OCI-LY3 (cell line): ENCODE measurements around the gene LEMD2.
"Not testable (repeated sequence)": the region's sequence is repeated elsewhere in the genome, so short reads cannot be mapped to it uniquely, and the experiment has no call there.

ENCODE experiments used
- H2AFZ ChIP-seq: fragments of 200-600, 300-600 bp; shearing (Covaris generic); 2 replicates; pipeline ENCODE4 v1.6.0; 2014; ENCODE audit warnings: antibody characterized with exemption, low read depth, low read length
- H3K27ac ChIP-seq: fragments of 200-600, 300-600 bp; sonication (generic); 2 replicates; pipeline ENCODE4 v1.5.1; 2014; ENCODE audit warnings: mild to moderate bottlenecking, low read length, moderate library complexity, mixed read lengths
- H3K27me3 ChIP-seq: fragments of 200-600, 300-600 bp; sonication (generic); 2 replicates; pipeline ENCODE4 v1.6.1; 2014; ENCODE audit warnings: low read depth, low read length, mixed read lengths
- H3K36me3 ChIP-seq: fragments of 200-600, 300-600 bp; sonication (generic); replicated peaks from 2 replicates; pipeline ENCODE3; 2014; ENCODE audit warnings: low read depth, low read length, mixed read lengths
- H3K4me1 ChIP-seq: fragments of 300-600, 200-600 bp; sonication (generic); 2 replicates; pipeline ENCODE4 v1.6.1; 2014; ENCODE audit warnings: low read length, mixed read lengths
- H3K4me2 ChIP-seq: fragments of 200-600, 300-600 bp; sonication (generic); 2 replicates; pipeline ENCODE4 v1.6.1; 2014; ENCODE audit warnings: low read length, mixed read lengths
- H3K4me3 ChIP-seq: fragments of 300-600, 200-600 bp; sonication (generic); 2 replicates; pipeline ENCODE4 v1.5.1; 2014; ENCODE audit warnings: antibody characterized with exemption, mild to moderate bottlenecking, low read length, moderate library complexity
- H3K79me2 ChIP-seq: fragments of 300-600, 200-600 bp; shearing (Covaris generic); 2 replicates; pipeline ENCODE4 v1.6.1; 2014; ENCODE audit warnings: mild to moderate bottlenecking, low read length, mixed read lengths
- H3K9ac ChIP-seq: fragments of 300-600, 200-600 bp; shearing (Covaris generic); 2 replicates; pipeline ENCODE4 v1.6.0; 2014; ENCODE audit warnings: mild to moderate bottlenecking, low read length, moderate library complexity
- H3K9me3 ChIP-seq: fragments of 200-600, 300-600 bp; shearing (Covaris generic); 2 replicates; pipeline ENCODE4 v1.6.1; 2014; ENCODE audit warnings: low read length, mixed read lengths; ENCODE audit not compliant: insufficient read depth
- H4K20me1 ChIP-seq: fragments of 200-600, 300-600 bp; sonication (generic); 2 replicates; pipeline ENCODE4 v1.6.1; 2016; ENCODE audit warnings: low read length, mixed read lengths; ENCODE audit not compliant: insufficient read depth
- CTCF ChIP-seq: fragments of 200-600, 300-600 bp; sonication (generic); IDR thresholded peaks from 2 replicates; pipeline ENCODE4 v1.5.1; 2014; ENCODE audit warnings: antibody characterized with exemption, low read length, low read depth
- EZH2phosphoT487 ChIP-seq: fragments of 200-600 bp; shearing (Covaris generic); IDR thresholded peaks from 2 replicates; pipeline ENCODE4 v1.6.1; 2018; ENCODE audit warnings: antibody characterized with exemption, mixed run types, low read depth

Gene LEMD2

GRCh38 chr6:33834401-33835392, 45.8 kb upstream of the LEMD2 start:
- Histone ChIP-seq H3K79me2 (no peaks in the 10 kb centered on the region), H3K4me3 (no peak overlapping the region), H3K9ac (no peak overlapping the region), H3K4me2 (no peak overlapping the region), H3K9me3 (no peaks in the 10 kb centered on the region), H3K27ac (no peak overlapping the region), H3K36me3 (no peaks in the 10 kb centered on the region), H2AFZ (no peak overlapping the region), H4K20me1 (no peaks in the 10 kb centered on the region), H3K4me1 (peaks cover 3% of the 10 kb centered on the region), H3K27me3 (no peaks in the 10 kb centered on the region; the same call in 1 of the 2 replicates)
- no peak for TF ChIP-seq EZH2phosphoT487
- TF ChIP-seq CTCF, result no peak

- Histone ChIP-seq H3K4me1 (no peaks in the 10 kb centered on the region), H3K27me3 (no peaks in the 10 kb centered on the region; the same call in 1 of the 2 replicates), H3K27ac (no peak overlapping the region), H3K79me2 (no peaks in the 10 kb centered on the region), H3K36me3 (no peaks in the 10 kb centered on the region), H3K4me3 (no peak overlapping the region), H2AFZ (no peak overlapping the region), H4K20me1 (no peaks in the 10 kb centered on the region), H3K4me2 (no peak overlapping the region), H3K9ac (no peak overlapping the region), H3K9me3 (no peaks in the 10 kb centered on the region)
- no peak for TF ChIP-seq EZH2phosphoT487
- no peak for TF ChIP-seq CTCF
These were observed 44.7 kb upstream of the LEMD2 start for GRCh38 chr6:33833599-33833998.

GRCh38 chr6:33832831-33833230, 43.9 kb upstream of the LEMD2 start:
- not testable (repeated sequence) for H2AFZ ChIP-seq, H4K20me1 ChIP-seq, H3K9me3 ChIP-seq, H3K9ac ChIP-seq, H3K27ac ChIP-seq, H3K4me2 ChIP-seq, H3K4me3 ChIP-seq, H3K36me3 ChIP-seq, H3K79me2 ChIP-seq, H3K27me3 ChIP-seq, H3K4me1 ChIP-seq

- not testable (repeated sequence) for H3K4me1 ChIP-seq, H3K36me3 ChIP-seq, H4K20me1 ChIP-seq, H2AFZ ChIP-seq, H3K27me3 ChIP-seq, H3K9me3 ChIP-seq, H3K4me2 ChIP-seq, H3K27ac ChIP-seq, H3K4me3 ChIP-seq, H3K79me2 ChIP-seq, H3K9ac ChIP-seq
These were observed 42.8 kb upstream of the LEMD2 start for GRCh38 chr6:33831725-33832124.

GRCh38 chr6:33830635-33831240, 41.8 kb upstream of the LEMD2 start:
- H3K4me2 ChIP-seq, result no peak overlapping the region
- H3K9ac ChIP-seq, result no peak overlapping the region
- H3K4me3 ChIP-seq, result no peak overlapping the region
- H2AFZ ChIP-seq, result no peak overlapping the region
- H4K20me1 ChIP-seq, result no peaks in the 10 kb centered on the region
- no peaks in the 10 kb centered on the region for H3K9me3 ChIP-seq
- H3K4me1 ChIP-seq, result no peaks in the 10 kb centered on the region
- no peak for TF ChIP-seq CTCF
- no peak for TF ChIP-seq EZH2phosphoT487
- H3K36me3 ChIP-seq, result no peaks in the 10 kb centered on the region
- H3K79me2 ChIP-seq, result no peaks in the 10 kb centered on the region
- H3K27me3 ChIP-seq, result no peaks in the 10 kb centered on the region
- no peak overlapping the region for H3K27ac ChIP-seq
